ENCODE measurements around the gene GRAMD1B. TPM values are rescaled to one million over a fixed set of nuclear protein-coding genes. Genes with fewer than 3 reads are reported as not detected.

Gene GRAMD1B
- polyA plus RNA-seq, 2 of the 4 experiments (the other 2 are of a cell fraction), result 55.5 to 108 TPM

DNA sequence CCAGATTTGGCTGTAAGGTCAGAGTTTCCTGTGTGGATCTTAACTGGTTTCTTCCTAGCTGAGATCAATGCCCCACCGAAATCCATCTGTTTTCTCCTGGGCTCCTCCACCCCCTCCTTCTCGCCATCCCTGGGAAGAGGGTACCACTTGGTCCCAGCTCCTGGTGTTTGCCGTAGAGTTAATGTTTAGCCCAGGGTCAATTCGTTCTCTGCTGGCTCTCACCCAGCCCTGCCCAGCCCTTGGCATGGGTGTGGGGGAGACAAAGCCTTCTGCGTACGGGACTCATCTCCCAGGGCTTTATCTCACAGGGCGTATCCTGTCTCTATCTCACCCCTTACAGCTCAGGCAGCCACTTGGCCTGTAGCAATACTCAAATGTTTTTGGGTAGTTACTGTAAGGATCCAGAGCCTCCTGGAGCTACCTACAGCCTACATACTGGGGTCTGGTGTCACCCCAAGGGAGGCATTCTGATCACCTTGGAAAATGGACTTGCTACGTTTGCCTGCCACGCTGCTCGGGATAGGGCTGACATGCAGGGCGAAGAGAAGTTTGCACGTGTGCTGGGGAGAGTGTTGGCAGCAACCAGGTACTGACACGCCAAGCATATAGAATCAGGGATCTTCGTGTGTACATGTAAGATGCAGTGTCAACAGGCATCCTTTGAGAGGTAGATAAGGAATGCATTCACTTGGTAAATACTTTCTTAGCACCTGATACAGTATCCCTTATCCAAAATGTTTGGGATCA, 158.2 kb downstream of the GRAMD1B start (continued):
- TF ChIP-seq, protein P1, sequence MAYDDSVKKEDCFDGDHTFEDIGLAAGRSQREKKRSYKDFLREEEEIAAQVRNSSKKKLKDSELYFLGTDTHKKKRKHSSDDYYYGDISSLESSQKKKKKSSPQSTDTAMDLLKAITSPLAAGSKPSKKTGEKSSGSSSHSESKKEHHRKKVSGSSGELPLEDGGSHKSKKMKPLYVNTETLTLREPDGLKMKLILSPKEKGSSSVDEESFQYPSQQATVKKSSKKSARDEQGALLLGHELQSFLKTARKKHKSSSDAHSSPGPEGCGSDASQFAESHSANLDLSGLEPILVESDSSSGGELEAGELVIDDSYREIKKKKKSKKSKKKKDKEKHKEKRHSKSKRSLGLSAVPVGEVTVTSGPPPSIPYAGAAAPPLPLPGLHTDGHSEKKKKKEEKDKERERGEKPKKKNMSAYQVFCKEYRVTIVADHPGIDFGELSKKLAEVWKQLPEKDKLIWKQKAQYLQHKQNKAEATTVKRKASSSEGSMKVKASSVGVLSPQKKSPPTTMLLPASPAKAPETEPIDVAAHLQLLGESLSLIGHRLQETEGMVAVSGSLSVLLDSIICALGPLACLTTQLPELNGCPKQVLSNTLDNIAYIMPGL (CRISPR knock-in tag; IDR thresholded peaks at IDR 0.05; ENCODE audit: borderline replicate concordance), result no peak
- TF ChIP-seq POLR2A (IDR thresholded peaks at IDR 0.05; ENCODE audit: low read length) (no peak), MYC (IDR thresholded peaks at IDR 0.05; ENCODE audit: borderline replicate concordance, low read length) (no peak), HOXA7 (CRISPR knock-in tag; IDR thresholded peaks at IDR 0.05) (no peak), RARB (CRISPR knock-in tag; IDR thresholded peaks at IDR 0.05) (no peak), FOSB (CRISPR knock-in tag; IDR thresholded peaks at IDR 0.05) (no peak), ZFP36 (IDR thresholded peaks at IDR 0.05; ENCODE audit: borderline replicate concordance, partially characterized antibody) (no peak), JUNB (IDR thresholded peaks at IDR 0.05) (no peak), KDM5A (IDR thresholded peaks at IDR 0.05) (no peak), HEYL (CRISPR knock-in tag; IDR thresholded peaks at IDR 0.05) (no peak), POLR2AphosphoS2 (conservative IDR thresholded peaks at IDR 0.05; ENCODE audit: low read length) (no peak), MAFK (IDR thresholded peaks at IDR 0.05; ENCODE audit: partially characterized antibody) (no peak), CHD2 (IDR thresholded peaks at IDR 0.05; ENCODE audit: low read length, partially characterized antibody) (no peak), NR3C1 (IDR thresholded peaks at IDR 0.05) (no peak), SREBF2 (IDR thresholded peaks at IDR 0.05) (no peak), EP300 (IDR thresholded peaks at IDR 0.05) (peak; percentile 64 to 81; a peak in 3 of 5 replicates), PHF8 (IDR thresholded peaks at IDR 0.05; ENCODE audit: borderline replicate concordance, low read depth) (no peak), BHLHE40 (IDR thresholded peaks at IDR 0.05; ENCODE audit: low read depth, low read length) (no peak), NPAS2 (CRISPR knock-in tag; IDR thresholded peaks at IDR 0.05; ENCODE audit: borderline replicate concordance) (no peak), JUN (IDR thresholded peaks at IDR 0.05) (peak; percentile 40 to 65; a peak in 4 of 5 replicates), TP53 (CRISPR knock-in tag; IDR thresholded peaks at IDR 0.05) (no peak), MAZ (IDR thresholded peaks at IDR 0.05; ENCODE audit: borderline replicate concordance, low read depth, low read length) (no peak), EHMT2 (IDR thresholded peaks at IDR 0.05; ENCODE audit: low read depth) (no peak), CBX8 (IDR thresholded peaks at IDR 0.05) (no peak), TFCP2L1 (CRISPR knock-in tag; IDR thresholded peaks at IDR 0.05) (no peak), RNF2 (IDR thresholded peaks at IDR 0.05; ENCODE audit: borderline replicate concordance, low read depth) (no peak), EHF (CRISPR knock-in tag; IDR thresholded peaks at IDR 0.05) (peak; percentile 69; the same call in 1 of the 2 replicates), FOSL2 (IDR thresholded peaks at IDR 0.05) (no peak), FOSL2 (CRISPR knock-in tag; IDR thresholded peaks at IDR 0.05) (peak; percentile 33; the same call in 1 of the 2 replicates)
- TF ChIP-seq, protein P2, sequence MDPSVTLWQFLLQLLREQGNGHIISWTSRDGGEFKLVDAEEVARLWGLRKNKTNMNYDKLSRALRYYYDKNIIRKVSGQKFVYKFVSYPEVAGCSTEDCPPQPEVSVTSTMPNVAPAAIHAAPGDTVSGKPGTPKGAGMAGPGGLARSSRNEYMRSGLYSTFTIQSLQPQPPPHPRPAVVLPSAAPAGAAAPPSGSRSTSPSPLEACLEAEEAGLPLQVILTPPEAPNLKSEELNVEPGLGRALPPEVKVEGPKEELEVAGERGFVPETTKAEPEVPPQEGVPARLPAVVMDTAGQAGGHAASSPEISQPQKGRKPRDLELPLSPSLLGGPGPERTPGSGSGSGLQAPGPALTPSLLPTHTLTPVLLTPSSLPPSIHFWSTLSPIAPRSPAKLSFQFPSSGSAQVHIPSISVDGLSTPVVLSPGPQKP (IDR thresholded peaks at IDR 0.05; ENCODE audit: low read depth, low read length), result no peak
- TF ChIP-seq, protein P3, sequence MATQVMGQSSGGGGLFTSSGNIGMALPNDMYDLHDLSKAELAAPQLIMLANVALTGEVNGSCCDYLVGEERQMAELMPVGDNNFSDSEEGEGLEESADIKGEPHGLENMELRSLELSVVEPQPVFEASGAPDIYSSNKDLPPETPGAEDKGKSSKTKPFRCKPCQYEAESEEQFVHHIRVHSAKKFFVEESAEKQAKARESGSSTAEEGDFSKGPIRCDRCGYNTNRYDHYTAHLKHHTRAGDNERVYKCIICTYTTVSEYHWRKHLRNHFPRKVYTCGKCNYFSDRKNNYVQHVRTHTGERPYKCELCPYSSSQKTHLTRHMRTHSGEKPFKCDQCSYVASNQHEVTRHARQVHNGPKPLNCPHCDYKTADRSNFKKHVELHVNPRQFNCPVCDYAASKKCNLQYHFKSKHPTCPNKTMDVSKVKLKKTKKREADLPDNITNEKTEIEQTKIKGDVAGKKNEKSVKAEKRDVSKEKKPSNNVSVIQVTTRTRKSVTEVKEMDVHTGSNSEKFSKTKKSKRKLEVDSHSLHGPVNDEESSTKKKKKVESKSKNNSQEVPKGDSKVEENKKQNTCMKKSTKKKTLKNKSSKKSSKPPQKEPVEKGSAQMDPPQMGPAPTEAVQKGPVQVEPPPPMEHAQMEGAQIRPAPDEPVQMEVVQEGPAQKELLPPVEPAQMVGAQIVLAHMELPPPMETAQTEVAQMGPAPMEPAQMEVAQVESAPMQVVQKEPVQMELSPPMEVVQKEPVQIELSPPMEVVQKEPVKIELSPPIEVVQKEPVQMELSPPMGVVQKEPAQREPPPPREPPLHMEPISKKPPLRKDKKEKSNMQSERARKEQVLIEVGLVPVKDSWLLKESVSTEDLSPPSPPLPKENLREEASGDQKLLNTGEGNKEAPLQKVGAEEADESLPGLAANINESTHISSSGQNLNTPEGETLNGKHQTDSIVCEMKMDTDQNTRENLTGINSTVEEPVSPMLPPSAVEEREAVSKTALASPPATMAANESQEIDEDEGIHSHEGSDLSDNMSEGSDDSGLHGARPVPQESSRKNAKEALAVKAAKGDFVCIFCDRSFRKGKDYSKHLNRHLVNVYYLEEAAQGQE (IDR thresholded peaks at IDR 0.05), result no peak
- TF ChIP-seq, protein P4, sequence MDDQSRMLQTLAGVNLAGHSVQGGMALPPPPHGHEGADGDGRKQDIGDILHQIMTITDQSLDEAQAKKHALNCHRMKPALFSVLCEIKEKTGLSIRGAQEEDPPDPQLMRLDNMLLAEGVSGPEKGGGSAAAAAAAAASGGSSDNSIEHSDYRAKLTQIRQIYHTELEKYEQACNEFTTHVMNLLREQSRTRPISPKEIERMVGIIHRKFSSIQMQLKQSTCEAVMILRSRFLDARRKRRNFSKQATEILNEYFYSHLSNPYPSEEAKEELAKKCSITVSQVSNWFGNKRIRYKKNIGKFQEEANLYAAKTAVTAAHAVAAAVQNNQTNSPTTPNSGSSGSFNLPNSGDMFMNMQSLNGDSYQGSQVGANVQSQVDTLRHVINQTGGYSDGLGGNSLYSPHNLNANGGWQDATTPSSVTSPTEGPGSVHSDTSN (IDR thresholded peaks at IDR 0.05), result no peak
- TF ChIP-seq, protein P5, sequence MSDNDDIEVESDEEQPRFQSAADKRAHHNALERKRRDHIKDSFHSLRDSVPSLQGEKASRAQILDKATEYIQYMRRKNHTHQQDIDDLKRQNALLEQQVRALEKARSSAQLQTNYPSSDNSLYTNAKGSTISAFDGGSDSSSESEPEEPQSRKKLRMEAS (IDR thresholded peaks at IDR 0.05), result peak; percentile 77
- TF ChIP-seq, protein P6, sequence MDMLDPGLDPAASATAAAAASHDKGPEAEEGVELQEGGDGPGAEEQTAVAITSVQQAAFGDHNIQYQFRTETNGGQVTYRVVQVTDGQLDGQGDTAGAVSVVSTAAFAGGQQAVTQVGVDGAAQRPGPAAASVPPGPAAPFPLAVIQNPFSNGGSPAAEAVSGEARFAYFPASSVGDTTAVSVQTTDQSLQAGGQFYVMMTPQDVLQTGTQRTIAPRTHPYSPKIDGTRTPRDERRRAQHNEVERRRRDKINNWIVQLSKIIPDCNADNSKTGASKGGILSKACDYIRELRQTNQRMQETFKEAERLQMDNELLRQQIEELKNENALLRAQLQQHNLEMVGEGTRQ (IDR thresholded peaks at IDR 0.05), result no peak
- TF ChIP-seq, protein P7, sequence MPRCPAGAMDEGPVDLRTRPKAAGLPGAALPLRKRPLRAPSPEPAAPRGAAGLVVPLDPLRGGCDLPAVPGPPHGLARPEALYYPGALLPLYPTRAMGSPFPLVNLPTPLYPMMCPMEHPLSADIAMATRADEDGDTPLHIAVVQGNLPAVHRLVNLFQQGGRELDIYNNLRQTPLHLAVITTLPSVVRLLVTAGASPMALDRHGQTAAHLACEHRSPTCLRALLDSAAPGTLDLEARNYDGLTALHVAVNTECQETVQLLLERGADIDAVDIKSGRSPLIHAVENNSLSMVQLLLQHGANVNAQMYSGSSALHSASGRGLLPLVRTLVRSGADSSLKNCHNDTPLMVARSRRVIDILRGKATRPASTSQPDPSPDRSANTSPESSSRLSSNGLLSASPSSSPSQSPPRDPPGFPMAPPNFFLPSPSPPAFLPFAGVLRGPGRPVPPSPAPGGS (IDR thresholded peaks at IDR 0.05), result no peak
